Fibroblast of the conjunctiva (primary cell): ENCODE data around the gene EIF4G3.
"Not testable (repeated sequence)": the region's sequence is repeated elsewhere in the genome, so short reads cannot be mapped to it uniquely, and the experiment has no call there.

Experiments used
- DNase-seq: peaks from one replicate; pipeline ENCODE4 v3.0.0-alpha.2; 2010; ENCODE audit warnings: low read depth

The EIF4G3 gene

GRCh38 chr1:21030181-21030580 is 146.5 kb downstream of the EIF4G3 start:
- DNase-seq, result no peak

GRCh38 chr1:21028520-21029145 is 148.1 kb downstream of the EIF4G3 start:
- DNase-seq, result no peak

- DNase-seq, result no peak
Observed at GRCh38 chr1:21027805-21028204, 148.9 kb downstream of the EIF4G3 start.

- no peak for DNase-seq
Observed at GRCh38 chr1:21024918-21025317, 151.8 kb downstream of the EIF4G3 start.

GRCh38 chr1:21024136-21024896 is 152.4 kb downstream of the EIF4G3 start:
- not testable (repeated sequence) for DNase-seq

GRCh38 chr1:21022279-21023040 is 154.2 kb downstream of the EIF4G3 start:
- DNase-seq, result peak; percentile 94

- DNase-seq, result no peak
Observed at GRCh38 chr1:21021311-21021710, 155.4 kb downstream of the EIF4G3 start.

GRCh38 chr1:21020151-21020550 is 156.5 kb downstream of the EIF4G3 start:
- DNase-seq, result no peak

- DNase-seq, result no peak
Observed at GRCh38 chr1:21018673-21019072, 158.0 kb downstream of the EIF4G3 start.

- DNase-seq, result no peak
Observed at GRCh38 chr1:21013510-21013909, 163.2 kb downstream of the EIF4G3 start.

GRCh38 chr1:21012937-21013336 is 163.8 kb downstream of the EIF4G3 start:
- peak; percentile 53 for DNase-seq

- no peak for DNase-seq
Observed at GRCh38 chr1:21007876-21008275, 168.8 kb downstream of the EIF4G3 start.

- DNase-seq, result no peak
Observed at GRCh38 chr1:21005466-21006239, 171.0 kb downstream of the EIF4G3 start.

- DNase-seq, result no peak
Observed at GRCh38 chr1:21003281-21004045, 173.2 kb downstream of the EIF4G3 start.

GRCh38 chr1:21001042-21001441 is 175.7 kb downstream of the EIF4G3 start:
- no peak for DNase-seq

GRCh38 chr1:21000245-21000594 is 176.5 kb downstream of the EIF4G3 start:
- DNase-seq, result no peak

GRCh38 chr1:20999525-21000244 is 177.0 kb downstream of the EIF4G3 start:
- no peak for DNase-seq

- DNase-seq, result no peak
Observed at GRCh38 chr1:20998826-20999225, 177.9 kb downstream of the EIF4G3 start.

- no peak for DNase-seq
Observed at GRCh38 chr1:20997602-20998224, 179.0 kb downstream of the EIF4G3 start.

- no peak for DNase-seq
Observed at GRCh38 chr1:20996554-20996953, 180.1 kb downstream of the EIF4G3 start.
